NCI-H446 (cell line): ENCODE data around the gene RBM12.

Source experiments
- DNase-seq, 2 experiments: peaks; one replicate each; lab custom pipeline; 2025; lab: John Stamatoyannopoulos, UW

The RBM12 gene

DNA sequence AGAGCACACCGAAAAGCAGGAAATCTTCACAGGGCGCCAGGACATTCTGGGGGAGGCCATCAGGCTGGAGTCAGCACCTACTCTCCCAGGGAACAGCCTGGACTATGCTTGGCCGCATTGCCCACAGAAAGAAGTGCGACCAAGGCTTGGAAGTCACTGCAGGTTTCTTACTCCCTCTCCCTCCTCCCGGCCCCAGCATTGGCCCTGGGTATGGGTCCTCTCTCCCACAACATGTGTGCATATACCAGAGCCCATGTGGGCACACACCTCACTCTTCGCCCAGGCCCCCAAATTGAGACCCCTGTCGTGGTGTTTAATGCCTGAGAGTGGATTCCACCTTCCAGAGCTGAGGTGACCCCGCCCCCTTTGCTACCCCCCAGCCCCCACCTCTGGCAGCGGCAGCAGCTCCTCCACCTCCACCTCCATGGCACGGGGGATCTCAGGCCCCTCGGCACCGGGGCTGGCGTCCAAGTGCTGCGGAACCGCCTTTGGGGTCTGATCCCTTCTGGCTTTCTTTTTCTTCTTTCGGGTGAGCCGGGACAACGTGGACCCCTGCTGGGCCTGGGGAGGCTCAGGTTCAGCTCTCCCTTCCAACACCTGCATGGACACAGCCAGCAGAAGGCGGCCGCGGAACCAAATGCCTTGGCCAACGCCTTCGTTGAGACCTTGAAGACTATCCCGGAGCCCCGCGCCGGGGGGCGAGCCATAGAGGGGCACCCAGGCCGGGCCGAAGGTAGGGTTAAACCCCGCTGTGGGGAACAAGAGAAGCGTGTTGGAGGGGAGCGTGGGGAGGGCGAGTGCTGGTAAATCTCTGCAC lies 64.3 kb downstream of the RBM12 start:
- no peak for DNase-seq

DNA sequence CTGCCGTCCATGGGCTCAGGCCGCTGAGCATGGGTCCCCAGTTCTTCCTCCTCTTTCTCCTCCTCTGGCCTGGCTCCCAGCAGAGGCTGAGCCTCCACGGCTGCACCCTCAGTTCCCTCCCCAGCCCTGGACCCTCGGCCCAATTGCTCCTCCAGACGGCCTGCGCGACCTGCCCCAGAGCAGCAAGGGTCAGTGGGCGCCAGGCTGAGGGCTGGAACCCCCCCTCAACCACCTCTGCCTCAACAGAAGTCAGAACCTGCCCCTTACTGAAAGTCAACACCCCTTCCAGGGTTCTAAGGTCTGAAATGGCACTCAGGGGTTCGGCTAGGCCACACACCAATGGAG lies 65.0 kb downstream of the RBM12 start:
- no peak for DNase-seq
